CD4-positive, alpha-beta T cell treated with Interleukin-15 for 4 hours (primary cell): ENCODE results near the gene RAB9A.
A peak's percentile ranks its signal among the peaks of the same experiment; 100 is the strongest.
"Not testable (repeated sequence)": the region's sequence is repeated elsewhere in the genome, so short reads cannot be mapped to it uniquely, and the experiment has no call there.

ENCODE experiments used
- DNase-seq: peaks from one replicate; pipeline ENCODE4 v3.0.0-alpha.2; 2020; ENCODE audit warnings: low spot score

The RAB9A gene, protein sequence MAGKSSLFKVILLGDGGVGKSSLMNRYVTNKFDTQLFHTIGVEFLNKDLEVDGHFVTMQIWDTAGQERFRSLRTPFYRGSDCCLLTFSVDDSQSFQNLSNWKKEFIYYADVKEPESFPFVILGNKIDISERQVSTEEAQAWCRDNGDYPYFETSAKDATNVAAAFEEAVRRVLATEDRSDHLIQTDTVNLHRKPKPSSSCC

GRCh38 chrX:13688958-13689740 is at the start of gene RAB9A:
TSS of gene RAB9A (plus strand) at chrX:13689128. CDS start at chrX:13708747, 19,619 bp downstream.
- peak; percentile 70 for DNase-seq

- DNase-seq: not testable (repeated sequence)
Measured at GRCh38 chrX:13641684-13642083, 47.2 kb upstream of the RAB9A start.

- no peak for DNase-seq
Measured at GRCh38 chrX:13645464-13646153, 43.3 kb upstream of the RAB9A start.

DNA sequence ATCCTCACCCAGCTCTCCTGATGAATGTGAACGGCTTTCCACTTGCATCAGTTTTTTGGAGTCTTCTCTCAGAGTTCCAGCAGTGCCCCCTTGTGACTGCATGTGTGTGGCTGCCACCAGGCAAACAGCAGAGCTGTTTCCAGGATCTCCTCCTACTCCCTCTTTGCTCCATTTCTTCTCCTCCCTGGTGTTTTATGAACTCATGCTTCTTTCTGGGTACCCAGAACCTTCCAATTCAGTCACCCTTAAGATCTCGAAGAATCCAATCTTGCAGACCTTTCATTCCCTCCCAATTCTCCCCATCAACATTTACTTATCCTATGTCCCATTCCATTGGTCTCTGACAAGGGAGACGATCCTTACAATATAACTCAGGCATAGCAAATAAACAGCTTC is 42.8 kb upstream of the RAB9A start:
- DNase-seq: peak; percentile 34

DNA sequence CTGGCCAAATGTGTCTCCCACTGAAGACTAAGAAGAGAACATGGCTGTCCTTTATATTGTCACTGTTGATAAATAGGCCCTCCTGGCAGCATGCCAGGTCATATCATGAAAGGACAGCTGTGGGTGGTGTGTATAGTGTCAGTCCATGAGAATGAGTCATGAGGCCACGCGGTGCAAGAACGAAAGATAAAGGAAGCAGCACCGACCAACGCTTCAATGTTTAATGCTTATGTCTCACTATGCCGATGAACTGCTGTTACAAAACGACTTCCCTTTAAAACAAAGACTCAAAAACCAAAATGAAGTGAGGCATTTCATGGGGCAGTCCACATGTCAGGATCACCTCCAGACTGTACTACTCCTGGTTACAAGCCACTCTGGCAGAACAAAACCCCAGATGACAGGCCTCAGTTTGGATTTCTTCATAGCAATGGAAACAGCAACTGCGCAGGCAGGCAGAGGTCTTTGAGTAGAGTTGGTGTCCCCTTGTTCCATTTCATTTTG is 41.2 kb upstream of the RAB9A start:
- peak; percentile 78 for DNase-seq

DNA sequence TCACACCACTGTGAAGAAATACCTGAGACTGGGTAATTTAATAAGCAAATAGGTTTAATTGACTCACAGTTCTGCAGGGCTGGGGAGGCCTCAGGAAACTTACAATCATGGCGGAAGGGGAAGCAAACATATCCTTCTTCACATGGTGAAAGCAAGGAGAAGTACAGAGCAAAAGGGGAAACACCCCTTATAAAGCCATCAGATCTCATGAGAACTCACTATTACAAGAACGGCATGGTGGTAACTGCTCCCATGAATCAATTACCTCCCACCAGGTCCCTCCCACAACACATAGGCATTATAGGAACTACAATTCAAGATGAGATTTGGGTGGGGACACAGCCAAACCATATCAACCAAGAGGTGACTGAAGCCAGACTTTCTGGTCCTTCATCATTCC is 40.6 kb upstream of the RAB9A start:
- DNase-seq: not testable (repeated sequence)

DNA sequence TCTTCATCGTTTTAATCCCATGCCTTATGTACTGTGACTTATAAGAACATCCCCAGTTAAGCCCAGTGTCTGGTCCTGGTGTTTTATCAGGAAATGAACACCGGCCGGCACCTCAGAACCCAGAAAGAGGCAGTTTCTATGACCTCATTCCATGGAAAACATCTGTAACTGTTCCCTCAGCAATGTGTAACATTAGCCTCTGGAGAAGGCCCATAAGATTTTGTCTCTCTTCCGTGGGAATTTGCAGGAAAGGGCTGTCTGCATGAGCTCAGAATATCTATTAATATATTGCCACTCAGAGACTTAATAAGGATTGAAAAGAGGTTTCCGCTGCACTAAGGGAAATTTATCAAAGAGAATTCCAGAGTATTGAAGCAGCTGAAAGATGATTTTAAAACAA is 39.1 kb upstream of the RAB9A start:
- DNase-seq: no peak

- DNase-seq: no peak
Measured at GRCh38 chrX:13650318-13650717, 38.6 kb upstream of the RAB9A start.

GRCh38 chrX:13651150-13651549 is 37.8 kb upstream of the RAB9A start:
- no peak for DNase-seq

- DNase-seq: no peak
Measured at GRCh38 chrX:13652287-13652793, 36.6 kb upstream of the RAB9A start.

DNA sequence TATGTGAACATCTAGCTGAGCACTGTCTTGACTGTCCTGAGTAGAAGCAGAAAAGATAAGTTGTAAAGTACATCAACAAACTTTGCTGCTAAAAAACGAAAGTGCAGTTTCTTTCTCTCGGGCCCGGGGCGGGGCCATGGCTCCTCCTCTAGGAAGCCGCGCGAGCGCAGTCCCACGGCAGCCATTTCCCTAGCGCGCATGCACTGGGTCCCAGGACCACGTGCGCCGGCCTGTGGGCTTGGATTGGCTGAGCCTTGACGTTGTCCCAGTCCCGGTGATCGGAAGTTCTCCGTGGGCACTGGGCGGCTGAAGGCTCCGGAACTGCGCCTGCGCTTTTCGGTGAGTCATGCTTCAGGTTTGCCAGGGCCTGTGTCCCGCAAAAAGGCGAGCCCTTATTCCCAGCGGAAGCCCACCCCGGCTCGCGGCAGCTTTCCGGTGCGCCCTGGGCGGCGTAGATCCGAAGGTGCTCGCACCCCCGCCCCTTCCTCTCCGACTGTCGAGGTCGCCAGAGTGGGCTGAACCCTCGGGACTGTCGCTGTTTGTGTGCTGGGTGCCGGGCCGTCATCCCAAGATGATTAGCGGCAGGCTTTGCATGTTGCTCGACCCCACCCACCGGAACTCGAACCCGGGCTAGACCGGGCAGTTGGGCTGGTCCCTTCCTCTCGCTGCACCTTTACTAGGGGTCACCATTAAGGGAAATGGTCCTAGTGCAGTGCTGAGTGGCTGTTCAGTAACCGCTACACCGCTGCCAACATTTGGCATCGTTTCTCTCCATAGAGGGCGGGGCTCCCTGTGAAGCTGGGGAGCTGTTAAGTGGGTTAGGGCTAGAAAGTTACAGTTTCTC is 35.9 kb upstream of the RAB9A start, which contains the start of gene TCEANC:
Gene TCEANC, plus strand, starts transcription at position 292 of the 844 bp plus-strand sequence. CDS start 9,368 bp downstream, outside the sequence.
- DNase-seq: peak; percentile 93

DNA sequence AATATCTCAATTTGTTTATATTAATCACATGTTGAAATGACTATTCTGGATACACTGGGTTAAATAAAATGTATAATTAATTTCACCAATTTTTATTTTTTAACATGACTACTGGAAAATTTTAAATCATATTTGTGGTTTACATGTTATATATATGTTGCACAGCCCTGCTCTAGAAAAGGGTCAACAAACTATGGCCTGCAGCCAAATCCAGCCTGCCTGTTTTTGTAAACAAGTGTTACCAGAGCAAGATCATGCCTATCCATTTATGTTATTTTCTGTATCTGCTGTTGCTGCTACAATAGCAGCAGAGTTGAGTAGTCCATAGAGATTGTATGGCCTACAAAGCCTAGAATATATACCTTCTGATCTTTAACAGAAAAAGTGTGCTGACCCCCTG is 34.8 kb upstream of the RAB9A start:
- DNase-seq: no peak

- DNase-seq: no peak
Measured at GRCh38 chrX:13655674-13656073, 33.3 kb upstream of the RAB9A start.

GRCh38 chrX:13658602-13659001 is 30.3 kb upstream of the RAB9A start:
- peak; percentile 69 for DNase-seq

DNA sequence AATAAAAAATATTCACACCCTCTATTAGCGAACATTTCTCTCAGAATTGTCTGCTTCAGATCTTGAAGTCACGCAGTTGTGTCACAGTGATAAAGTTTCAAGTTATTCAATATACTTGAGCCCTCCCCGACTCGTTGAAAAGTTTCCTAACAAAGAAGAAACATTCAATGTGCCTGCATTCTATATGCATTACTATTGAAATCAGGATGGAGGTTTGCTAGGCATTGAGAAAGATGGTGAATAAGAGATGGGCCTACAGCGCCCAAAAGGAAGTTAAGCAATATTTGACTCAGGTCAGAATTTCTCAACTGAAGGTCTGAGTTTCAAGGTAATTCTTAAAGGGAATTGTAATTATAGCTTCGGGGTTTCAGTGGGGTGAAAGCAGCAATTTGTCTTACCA is 29.9 kb upstream of the RAB9A start:
- no peak for DNase-seq

DNA sequence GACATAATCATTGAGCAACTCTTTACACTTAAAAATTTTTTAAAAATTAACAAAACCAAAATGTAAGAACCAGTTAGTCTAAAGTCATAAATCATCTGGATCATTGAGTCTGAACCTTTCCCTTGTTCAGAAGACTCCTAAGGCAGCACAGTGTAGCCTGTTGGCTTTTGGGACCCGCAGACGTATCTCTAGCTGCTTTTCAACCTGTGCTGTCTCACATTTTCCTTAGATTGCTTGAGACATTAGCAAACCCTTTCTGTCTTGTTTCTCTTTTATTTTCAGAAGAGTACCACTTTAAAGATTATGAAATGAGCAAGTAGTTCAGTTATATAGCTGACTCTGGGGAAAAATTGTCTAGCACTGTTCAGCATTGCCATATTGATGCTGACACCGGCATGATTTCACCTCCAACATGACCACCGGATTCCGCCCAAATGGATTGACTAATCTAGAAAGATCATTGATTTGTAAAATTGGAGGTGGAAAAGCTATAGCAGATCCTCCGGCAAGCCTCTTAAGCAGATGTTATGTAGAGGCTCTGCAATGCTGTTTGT is 27.1 kb upstream of the RAB9A start:
- DNase-seq: no peak

DNA sequence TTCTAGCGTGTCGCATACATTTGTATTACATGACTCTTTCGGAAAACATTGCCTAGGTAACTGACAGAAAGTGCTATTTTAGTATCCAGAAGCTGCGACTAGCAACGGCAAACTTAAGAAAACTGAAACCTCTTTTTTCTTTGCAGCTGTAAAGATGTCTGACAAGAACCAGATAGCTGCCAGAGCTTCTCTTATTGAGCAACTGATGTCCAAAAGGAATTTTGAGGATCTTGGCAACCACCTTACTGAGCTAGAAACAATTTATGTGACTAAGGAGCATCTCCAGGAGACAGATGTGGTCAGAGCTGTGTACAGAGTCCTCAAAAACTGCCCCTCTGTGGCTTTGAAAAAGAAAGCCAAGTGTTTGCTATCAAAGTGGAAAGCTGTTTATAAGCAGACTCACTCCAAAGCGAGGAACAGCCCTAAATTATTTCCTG is 26.6 kb upstream of the RAB9A start:
- no peak for DNase-seq

DNA sequence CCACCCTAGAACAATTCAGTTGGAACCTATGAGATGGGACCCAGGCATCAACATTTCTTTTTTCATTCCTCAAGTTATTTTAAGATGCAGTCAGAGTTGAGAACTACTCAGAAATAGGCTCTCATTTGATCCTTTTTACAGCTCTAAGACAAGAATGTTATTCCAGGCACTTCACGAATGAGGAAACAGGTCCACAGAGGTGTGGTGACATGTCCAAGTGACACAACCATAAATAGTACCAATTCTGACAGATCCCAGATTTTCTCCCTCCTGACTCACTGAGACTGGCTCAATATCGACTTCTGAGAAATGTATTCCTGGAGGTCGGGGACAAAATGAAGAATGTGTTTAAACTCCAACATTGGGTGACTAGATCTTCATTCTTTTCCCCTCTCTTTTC is 24.9 kb upstream of the RAB9A start:
- no peak for DNase-seq

DNA sequence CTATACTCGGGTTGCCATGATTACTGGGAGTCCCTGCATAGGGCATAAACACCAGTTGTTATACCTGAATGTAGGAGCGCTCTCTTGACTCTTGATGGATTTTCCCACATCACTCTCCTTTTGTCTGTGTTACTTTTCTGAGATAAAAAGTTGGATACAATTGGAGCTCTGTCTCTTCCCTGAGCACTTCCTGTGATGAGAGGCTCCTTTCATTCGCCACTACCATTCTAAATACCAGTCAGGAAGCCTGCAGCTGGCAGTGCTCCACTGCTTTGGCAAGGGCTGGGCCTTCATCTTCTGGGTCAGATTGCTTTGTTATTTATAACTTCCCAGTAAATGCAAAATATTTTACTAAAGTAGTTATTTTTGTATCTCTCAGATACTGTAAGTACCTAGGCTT is 22.1 kb upstream of the RAB9A start:
- DNase-seq: no peak

DNA sequence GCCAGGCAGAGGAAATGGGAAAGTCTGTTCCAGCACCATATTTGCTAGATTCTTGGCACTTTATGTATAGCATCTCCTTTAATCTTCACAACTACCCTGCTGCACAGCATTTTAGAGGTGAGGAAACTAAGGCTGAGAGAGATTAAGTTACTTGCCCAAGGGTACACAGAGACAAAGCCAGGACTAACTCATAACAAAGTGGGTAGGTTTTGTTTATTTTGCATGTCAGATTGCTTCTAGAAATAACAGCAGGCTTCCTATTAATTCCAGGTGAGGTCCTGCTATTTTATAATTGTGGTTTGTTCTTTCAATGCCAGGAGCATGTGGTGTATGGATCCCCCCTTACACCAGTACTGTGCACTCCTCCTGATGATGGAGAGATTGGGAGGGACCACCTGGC is 21.0 kb upstream of the RAB9A start:
- no peak for DNase-seq

- peak; percentile 58 for DNase-seq
Measured at GRCh38 chrX:13669246-13669737, 19.6 kb upstream of the RAB9A start.
